Endothelial cell of umbilical vein (primary cell): ENCODE measurements around the gene COG6. TPM values are rescaled to one million over a fixed set of nuclear protein-coding genes. Genes with fewer than 3 reads are reported as not detected.

Source experiments
- BruUV-seq: library from RNA; stranded (reverse); fragments of 400-500 nt; replicated peaks from 2 replicates; lab custom pipeline; 2021; lab: Mats Ljungman, UMichigan
- CTCF ChIA-PET: fragments of 300-600, 350-600 bp; sonication (Branson Sonifier 250); formaldehyde crosslinking; loops from one replicate; lab custom pipeline; 2021; ENCODE audit warnings: antibody characterized with exemption, inconsistent platforms; lab: Charles Lee
- POLR2A ChIA-PET: fragments of 300-600, 350-600 bp; sonication (Branson Sonifier 250); formaldehyde crosslinking; loops from one replicate; lab custom pipeline; 2021; ENCODE audit warnings: antibody characterized with exemption, inconsistent platforms; lab: Charles Lee
- DNase-seq: peaks from one replicate; pipeline ENCODE4 v3.0.0-alpha.2; 2011; ENCODE audit warnings: low read depth, low spot score
- FAIRE-seq: peaks from 2 replicates; lab custom pipeline; 2011; peaks lifted over from hg19 to GRCh38; lab: Jason Lieb, UNC
- H2AFZ ChIP-seq: 2 replicates; pipeline ENCODE4 v1.6.0; 2012; ENCODE audit warnings: low read depth, low read length, control low read depth, inconsistent platforms
- H3K27ac ChIP-seq: 2 replicates; pipeline ENCODE4 v1.5.1; 2011; ENCODE audit warnings: low read depth, mild to moderate bottlenecking, control low read depth, low read length, moderate library complexity; ENCODE audit not compliant: insufficient read depth
- H3K27me3 ChIP-seq, 2 experiments: 2 replicates each; pipeline versions ENCODE4 v1.6.0 to v1.6.1; 2011; ENCODE audit warnings: low read length in 2 of 2, mixed read lengths in 1 of 2; ENCODE audit not compliant: control insufficient read depth in 2 of 2, insufficient read depth in 2 of 2
- H3K36me3 ChIP-seq, 2 experiments: 2 replicates in 1 of 2; 3 replicates in 1 of 2; pipeline ENCODE4 v1.5.1; 2011; ENCODE audit warnings: low read length in 2 of 2, mild to moderate bottlenecking in 1 of 2, moderate library complexity in 1 of 2; ENCODE audit not compliant: control insufficient read depth in 2 of 2, insufficient read depth in 2 of 2; ENCODE audit errors: extremely low read depth in 1 of 2
- H3K4me1 ChIP-seq: 3 replicates; pipeline ENCODE4 v1.5.1; 2011; ENCODE audit warnings: mild to moderate bottlenecking, low read length; ENCODE audit not compliant: control insufficient read depth, insufficient read depth; ENCODE audit errors: extremely low read depth
- H3K4me2 ChIP-seq: 2 replicates; pipeline ENCODE4 v1.6.1; 2011; ENCODE audit warnings: low read length, control low read depth, mixed read lengths; ENCODE audit not compliant: insufficient read depth
- H3K4me3 ChIP-seq, 3 experiments: fragments of 200-600 bp in 1 of 3; sonication (generic), shearing (Covaris generic) in 1 of 3; replicated peaks in 1 of 3; 2 replicates each; pipeline ENCODE4 v1.5.1; 2011 to 2016; ENCODE audit warnings: control low read depth in 3 of 3, low read length in 3 of 3, mild to moderate bottlenecking in 2 of 3, inconsistent platforms in 1 of 3, low read depth in 1 of 3, moderate library complexity in 1 of 3; ENCODE audit not compliant: insufficient read depth in 1 of 3
- H3K79me2 ChIP-seq: 2 replicates; pipeline ENCODE4 v1.6.0; 2012; ENCODE audit warnings: low read length, inconsistent platforms; ENCODE audit not compliant: control insufficient read depth, insufficient read depth
- H3K9ac ChIP-seq: replicated peaks from 2 replicates; pipeline ENCODE3; 2011; ENCODE audit warnings: low read length, control low read depth; ENCODE audit not compliant: insufficient read depth; ENCODE audit errors: extremely low read depth
- H3K9me1 ChIP-seq: replicated peaks from 3 replicates; pipeline ENCODE4 v1.6.0; 2011; ENCODE audit warnings: mild to moderate bottlenecking, low read length; ENCODE audit not compliant: control insufficient read depth, insufficient read depth; ENCODE audit errors: extremely low read depth
- H3K9me3 ChIP-seq: replicated peaks from 2 replicates; pipeline ENCODE4 v1.5.1; 2012; ENCODE audit warnings: low read length, inconsistent platforms; ENCODE audit not compliant: control insufficient read depth, insufficient read depth
- H4K20me1 ChIP-seq: replicated peaks from 2 replicates; pipeline ENCODE3; 2011; ENCODE audit warnings: mild to moderate bottlenecking, low read length; ENCODE audit not compliant: control insufficient read depth, insufficient read depth; ENCODE audit errors: extremely low read depth
- CTCF ChIP-seq, 2 donors: IDR thresholded peaks; 1 replicate in 1 of 2; 2 replicates in 1 of 2; pipeline ENCODE4 v1.5.1; 2011; ENCODE audit warnings: low read length in 2 of 2, mild to moderate bottlenecking in 2 of 2, moderate library complexity in 2 of 2, control low read depth in 1 of 2, inconsistent platforms in 1 of 2, low read depth in 1 of 2; ENCODE audit not compliant: insufficient read depth in 1 of 2; ENCODE audit errors: extremely low read depth in 1 of 2
- EZH2 ChIP-seq: IDR thresholded peaks from 2 replicates; pipeline ENCODE4 v1.6.1; 2012; ENCODE audit warnings: borderline replicate concordance, low read depth, mild to moderate bottlenecking, moderate library complexity, low read length, inconsistent platforms; ENCODE audit not compliant: severe bottlenecking
- FOS ChIP-seq: IDR thresholded peaks from 2 replicates; pipeline ENCODE4 v1.6.1; 2011; ENCODE audit warnings: mild to moderate bottlenecking, low read length, moderate library complexity, borderline replicate concordance; ENCODE audit not compliant: insufficient read depth
- GATA2 ChIP-seq: IDR thresholded peaks from 2 replicates; pipeline ENCODE4 v1.7.0; 2011; ENCODE audit warnings: low read depth, mild to moderate bottlenecking, moderate library complexity, mixed read lengths, low read length; ENCODE audit not compliant: insufficient read length, insufficient read depth
- JUN ChIP-seq: IDR thresholded peaks from 2 replicates; pipeline ENCODE4 v1.6.1; 2011; ENCODE audit warnings: borderline replicate concordance, low read depth; ENCODE audit not compliant: insufficient read length, insufficient read depth
- MAX ChIP-seq: IDR thresholded peaks from 2 replicates; pipeline ENCODE4 v1.6.1; 2011; ENCODE audit not compliant: insufficient read depth, insufficient read length
- MYC ChIP-seq: IDR thresholded peaks from one replicate; pipeline ENCODE4 v1.6.1; 2011; ENCODE audit warnings: mild to moderate bottlenecking, low read depth, low read length
- POLR2A ChIP-seq: IDR thresholded peaks from 2 replicates; pipeline ENCODE4 v1.6.1; 2012; ENCODE audit warnings: low read depth, mild to moderate bottlenecking, control low read depth, low read length
- POLR2AphosphoS5 ChIP-seq: IDR thresholded peaks from 2 replicates; pipeline ENCODE4 v1.6.1; 2012; ENCODE audit warnings: low read depth, mild to moderate bottlenecking, control low read depth, low read length, moderate library complexity; ENCODE audit not compliant: insufficient read depth
- dilution Hi-C: fragments of 300-500 bp; cut with MboI; formaldehyde crosslinking; loops from one replicate; pipeline ENCODE4 v1.15.0; 2019; ENCODE audit warnings: low sequenced_read_pairs; ENCODE audit not compliant: extremely low pct_ligation_motif_present
- intact Hi-C: fragments of 100-400 bp; cut with micrococcal nuclease; formaldehyde crosslinking; loops from one replicate; pipeline ENCODE4 v1.10.0; 2022
- polyA plus RNA-seq, 4 experiments: library from polyadenylated mRNA; depleted of rRNA in 3 of 4; stranded (reverse) in 3 of 4; unstranded in 1 of 4; fragments of >200 nt; gene quantifications; 2 replicates each; pipeline versions ENCODE4 v1.2.1 to v1.2.3, GENCODE V29; 2011 to 2012; ENCODE audit warnings: missing spikeins in 1 of 4
- total RNA-seq: library from RNA; stranded (reverse); gene quantifications from 2 replicates; pipeline ENCODE4 v1.2.3, GENCODE V29; 2021

COG6 gene
- total and polyA plus RNA-seq, 2 donors (not counting 3 experiments of a cell fraction or from before 2014, with no cell fraction given) = 12.1 to 41.1 TPM

- no peak for FAIRE-seq
These were observed 94.1 kb downstream of the COG6 start for GRCh38 chr13:39749528-39749927.

More at GRCh38 chr13:39749528-39749927, 94.1 kb downstream of the COG6 start:
- Histone ChIP-seq H3K27me3 (no peaks in the 10 kb centered on the region), H3K36me3 (no peaks in the 10 kb centered on the region), H3K79me2 (no peaks in the 10 kb centered on the region), H3K9ac (no peak overlapping the region), H2AFZ (no peak overlapping the region), H3K4me2 (no peak overlapping the region), H4K20me1 (no peaks in the 10 kb centered on the region), H3K9me1 (no peaks in the 10 kb centered on the region), H3K9me3 (no peaks in the 10 kb centered on the region), H3K27ac (no peak overlapping the region), H3K4me3 (no peak overlapping the region), H3K4me1 (peaks cover 15% of the 10 kb centered on the region)
- ChIA-PET CTCF (no interaction called here), POLR2A (no interaction called here)
- BruUV-seq = no TSS peak
- no peak for DNase-seq
- dilution Hi-C loops (no loop called here), intact Hi-C loops (no loop called here)
- TF ChIP-seq MAX = no peak
- TF ChIP-seq JUN = no peak
- TF ChIP-seq FOS = no peak
- TF ChIP-seq POLR2A = no peak
- no peak for TF ChIP-seq POLR2AphosphoS5
- no peak for TF ChIP-seq CTCF (IDR thresholded peaks at IDR 0.05; ENCODE audit: extremely low read depth in 1 of 2, insufficient read depth in 1 of 2, low read depth in 1 of 2, low read length in 2 of 2)
- TF ChIP-seq MYC = no peak
- no peak for TF ChIP-seq EZH2
- no peak for TF ChIP-seq GATA2
